CD4-positive, alpha-beta T cell (primary cell): ENCODE measurements around the gene PSMA7. TPM values are rescaled to one million over a fixed set of nuclear protein-coding genes. Genes with fewer than 3 reads are reported as not detected.

Source experiments
- ATAC-seq: fragments of 200-7000 bp; cut with Tn5 transposase; one replicate; pipeline ENCODE4 v1.10.0; 2022; ENCODE audit warnings: mild to moderate bottlenecking; ENCODE audit not compliant: poor library complexity
- CTCF ChIA-PET: fragments of 350-600 bp; sonication (Branson Sonifier 250); formaldehyde crosslinking; loops from one replicate; lab custom pipeline; 2021; ENCODE audit warnings: antibody characterized with exemption, inconsistent platforms; lab: Charles Lee
- POLR2A ChIA-PET: fragments of 350-600 bp; sonication (Branson Sonifier 250); formaldehyde crosslinking; loops from one replicate; lab custom pipeline; 2021; ENCODE audit warnings: antibody characterized with exemption, inconsistent platforms; lab: Charles Lee
- DNase-seq, 14 experiments: peaks; one replicate each; pipeline ENCODE4 v3.0.0-alpha.2; 2013 to 2020; ENCODE audit warnings: mixed read lengths in 2 of 14
- H3K27ac ChIP-seq, 2 donors: one replicate each; pipeline versions ENCODE4 v1.5.1 to v1.7.0; 2013; ENCODE audit warnings: low read length in 2 of 2, low read depth in 1 of 2, mild to moderate bottlenecking in 1 of 2
- H3K27me3 ChIP-seq, 2 experiments: 1 replicate in 1 of 2; 2 replicates in 1 of 2; pipeline versions ENCODE4 v1.6.1 to v1.7.0; 2013; ENCODE audit warnings: low read length in 2 of 2, control low read depth in 1 of 2, mild to moderate bottlenecking in 1 of 2, moderate library complexity in 1 of 2; ENCODE audit not compliant: insufficient read depth in 2 of 2, control insufficient read depth in 1 of 2
- H3K36me3 ChIP-seq: one replicate; pipeline ENCODE4 v1.6.1; 2013; ENCODE audit warnings: low read length, control low read depth; ENCODE audit not compliant: insufficient read depth
- H3K4me1 ChIP-seq: one replicate; pipeline ENCODE4 v1.6.1; 2013; ENCODE audit warnings: low read length, control low read depth; ENCODE audit not compliant: insufficient read depth
- H3K4me3 ChIP-seq: one replicate; pipeline ENCODE4 v1.5.1; 2013; ENCODE audit warnings: mild to moderate bottlenecking, low read length, moderate library complexity
- H3K9me3 ChIP-seq, 2 experiments: 1 replicate in 1 of 2; 2 replicates in 1 of 2; pipeline versions ENCODE4 v1.6.1 to v1.7.0; 2013; ENCODE audit warnings: low read length in 2 of 2, mild to moderate bottlenecking in 2 of 2, control low read depth in 1 of 2, moderate library complexity in 1 of 2; ENCODE audit not compliant: control insufficient read depth in 1 of 2, insufficient read depth in 1 of 2
- H3K27ac Mint-ChIP-seq: one replicate; pipeline ENCODE4 v1.8.0; 2020; ENCODE audit warnings: mixed read lengths
- H3K27me3 Mint-ChIP-seq: one replicate; pipeline ENCODE4 v1.8.0; 2021; ENCODE audit warnings: mixed read lengths
- H3K36me3 Mint-ChIP-seq: one replicate; pipeline ENCODE4 v1.8.0; 2021; ENCODE audit warnings: low read depth, mixed read lengths
- H3K4me1 Mint-ChIP-seq: one replicate; pipeline ENCODE4 v1.8.0; 2021; ENCODE audit warnings: low read depth, mixed read lengths
- H3K4me3 Mint-ChIP-seq: one replicate; pipeline ENCODE4 v1.8.0; 2020; ENCODE audit warnings: mild to moderate bottlenecking, mixed read lengths
- H3K9me3 Mint-ChIP-seq: one replicate; pipeline ENCODE4 v1.8.0; 2020; ENCODE audit warnings: mixed read lengths
- CTCF ChIP-seq: fragments of 200-600 bp; IDR thresholded peaks from one replicate; pipeline ENCODE4 v1.8.0; 2022; ENCODE audit warnings: antibody characterized with exemption, mild to moderate bottlenecking
- intact Hi-C, 2 experiments: fragments of 100-400 bp; cut with DNase I in 1 of 2; cut with micrococcal nuclease in 1 of 2; formaldehyde crosslinking; loops; one replicate each; pipeline versions ENCODE4 v1.15.1 to v1.9.0; 2023 to 2025; cut with DNase I, micrococcal nuclease
- total RNA-seq, 174 experiments: library from RNA in 2 of 174; stranded (reverse) in 2 of 174; gene quantifications; one replicate each; pipeline ENCODE4 v1.2.3 and lab custom pipeline; 2021 to 2026

Gene PSMA7
- total RNA-seq, 2 experiments from 2014 or later: 150 to 158 TPM

GRCh38 chr20:62186096-62186426, 42.9 kb upstream of the PSMA7 start:
- Histone ChIP-seq H3K27ac (no peak overlapping the region), H3K36me3 (peaks cover 17% of the 10 kb centered on the region), H3K9me3 (no peaks in the 10 kb centered on the region), H3K4me1 (peaks cover 22% of the 10 kb centered on the region), H3K27me3 (no peaks in the 10 kb centered on the region), H3K4me3 (no peak overlapping the region)
- no peaks in the 10 kb centered on the region for H3K9me3 Mint-ChIP-seq
- peaks cover 49% of the 10 kb centered on the region for H3K4me1 Mint-ChIP-seq
- peaks cover 35% of the 10 kb centered on the region for H3K36me3 Mint-ChIP-seq
- ATAC-seq (no peak), DNase-seq (no peak)
- ChIA-PET POLR2A (no interaction called here), CTCF (no interaction called here)
- intact Hi-C loops: no loop called here
- H3K27me3 Mint-ChIP-seq: no peaks in the 10 kb centered on the region
- peak overlapping the region; percentile 77 for H3K27ac Mint-ChIP-seq
- peak overlapping the region; percentile 42 for H3K4me3 Mint-ChIP-seq
- TF ChIP-seq CTCF: no peak

- Mint-ChIP-seq H3K4me3 (peak overlapping the region; percentile 98), H3K36me3 (peaks cover 22% of the 10 kb centered on the region), H3K4me1 (peaks cover 49% of the 10 kb centered on the region), H3K27ac (peak overlapping the region; percentile 97), H3K9me3 (no peaks in the 10 kb centered on the region), H3K27me3 (no peaks in the 10 kb centered on the region)
- H3K4me3 ChIP-seq: peak overlapping the region; percentile 78
- H3K4me1 ChIP-seq: peaks cover 22% of the 10 kb centered on the region
- ChIA-PET CTCF (no interaction called here), POLR2A (interaction anchor here (1.3 to 2.4 kb wide), 3 partner anchors 42 to 118 kb away, joined by 5 to 8 read pairs (median 7); partner anchors contain the start of genes OSBPL2 and TAF4)
- H3K27ac ChIP-seq: peak overlapping the region; percentile 69 to 83
- intact Hi-C loops: loop anchor here (2.0 to 5.0 kb wide), 7 partner anchors 41 to 1034 kb away; partner anchors contain the start of genes ADRM1 (in 1 of the 2), OSBPL2 (in 1 of the 2), PSMA7 (in 1 of the 2) and SS18L1 (in 1 of the 2)
- H3K27me3 ChIP-seq: no peaks in the 10 kb centered on the region
- no peak for TF ChIP-seq CTCF
- no peaks in the 10 kb centered on the region for H3K9me3 ChIP-seq
- no peaks in the 10 kb centered on the region for H3K36me3 ChIP-seq
- DNase-seq (peak in 1 of 14 experiments; percentile 14), ATAC-seq (no peak)
These were observed 40.4 kb upstream of the PSMA7 start for GRCh38 chr20:62183426-62184142.

- H3K27me3 Mint-ChIP-seq: no peaks in the 10 kb centered on the region
- peaks cover 22% of the 10 kb centered on the region for H3K36me3 Mint-ChIP-seq
- ATAC-seq (peak; percentile 94), DNase-seq (peak; percentile 85 to 98 (median 92))
- intact Hi-C loops: loop anchor here (1.0 to 5.0 kb wide), 9 partner anchors 38 to 1035 kb away; partner anchors contain the start of genes ADRM1 (in 1 of the 2), LSM14B (in 1 of the 2), OSBPL2 (in 1 of the 2) and PSMA7 (in 1 of the 2)
- H3K9me3 Mint-ChIP-seq: no peaks in the 10 kb centered on the region
- no peaks in the 10 kb centered on the region for H3K36me3 ChIP-seq
- no peaks in the 10 kb centered on the region for H3K9me3 ChIP-seq
- peaks cover 22% of the 10 kb centered on the region for H3K4me1 ChIP-seq
- H3K4me1 Mint-ChIP-seq: peaks cover 48% of the 10 kb centered on the region
- peak within 1 kb of the TSS; percentile 78 to 83 for H3K27ac ChIP-seq
- TF ChIP-seq CTCF: no peak
- POLR2A ChIA-PET: interaction anchor here (0.6 to 2.4 kb wide), 5 partner anchors 10 to 117 kb away, joined by 3 to 8 read pairs (median 5); partner anchors contain the start of genes OSBPL2, PSMA7 and TAF4
- H3K4me3 ChIP-seq: peak within 1 kb of the TSS; percentile 78
- CTCF ChIA-PET: no interaction called here
- H3K4me3 Mint-ChIP-seq: peak within 1 kb of the TSS; percentile 98
- no peaks in the 10 kb centered on the region for H3K27me3 ChIP-seq
- H3K27ac Mint-ChIP-seq: peak within 1 kb of the TSS; percentile 97
These were observed 39.6 kb upstream of the PSMA7 start, which contains the start of gene MTG2 for GRCh38 chr20:62182469-62183425. Gene MTG2, plus strand, starts transcription at chr20:62183028. Its CDS starts 10,393 bp downstream, at chr20:62193421.
